HUES48 (cell line): ENCODE measurements around the gene GIMAP5.

Experiments used
- H3K27ac ChIP-seq: one replicate; pipeline ENCODE4 v1.7.0; 2013; ENCODE audit warnings: low read depth, low read length, inconsistent platforms
- H3K27me3 ChIP-seq: 2 replicates; pipeline ENCODE4 v1.6.1; 2013; ENCODE audit warnings: mild to moderate bottlenecking, low read length; ENCODE audit not compliant: control insufficient read depth, insufficient read depth
- H3K36me3 ChIP-seq: 2 replicates; pipeline ENCODE4 v1.6.1; 2013; ENCODE audit warnings: low read length; ENCODE audit not compliant: control insufficient read depth, insufficient read depth
- H3K4me1 ChIP-seq: 2 replicates; pipeline ENCODE4 v1.6.1; 2013; ENCODE audit warnings: mild to moderate bottlenecking, low read length; ENCODE audit not compliant: control insufficient read depth, insufficient read depth
- H3K4me3 ChIP-seq: 2 replicates; pipeline ENCODE4 v1.5.1; 2013; ENCODE audit warnings: mild to moderate bottlenecking, low read depth, low read length
- H3K9ac ChIP-seq: 2 replicates; pipeline ENCODE4 v1.6.1; 2013; ENCODE audit warnings: mild to moderate bottlenecking, low read depth, low read length, moderate library complexity
- H3K9me3 ChIP-seq: 2 replicates; pipeline ENCODE4 v1.6.1; 2013; ENCODE audit warnings: low read length; ENCODE audit not compliant: control insufficient read depth, insufficient read depth

The GIMAP5 gene

DNA sequence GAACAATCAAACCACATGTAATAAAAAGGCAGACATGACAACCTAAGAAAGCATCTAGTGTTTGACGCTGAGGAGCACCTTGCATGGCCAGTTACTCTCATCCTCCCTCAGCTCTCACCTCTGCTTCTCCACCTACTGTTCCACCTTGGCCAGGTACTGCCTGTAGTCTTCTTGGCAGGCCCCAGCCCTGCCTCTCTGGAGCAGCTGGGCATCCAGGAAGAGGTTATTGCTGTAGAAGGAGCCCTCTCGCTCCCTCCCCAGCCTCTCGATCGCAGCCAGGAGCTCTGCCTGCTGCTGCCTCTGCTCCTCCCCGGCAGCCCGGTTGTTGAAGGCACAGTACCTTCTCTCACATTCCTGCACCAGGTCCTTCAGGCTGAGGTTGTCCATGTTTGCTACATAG, 9.7 kb downstream of the GIMAP5 start:
- Histone ChIP-seq H3K27me3 (peaks cover 88% of the 10 kb centered on the region), H3K36me3 (no peaks in the 10 kb centered on the region), H3K4me1 (no peaks in the 10 kb centered on the region), H3K9ac (no peak overlapping the region), H3K27ac (no peak overlapping the region), H3K9me3 (no peaks in the 10 kb centered on the region), H3K4me3 (no peak overlapping the region)

DNA sequence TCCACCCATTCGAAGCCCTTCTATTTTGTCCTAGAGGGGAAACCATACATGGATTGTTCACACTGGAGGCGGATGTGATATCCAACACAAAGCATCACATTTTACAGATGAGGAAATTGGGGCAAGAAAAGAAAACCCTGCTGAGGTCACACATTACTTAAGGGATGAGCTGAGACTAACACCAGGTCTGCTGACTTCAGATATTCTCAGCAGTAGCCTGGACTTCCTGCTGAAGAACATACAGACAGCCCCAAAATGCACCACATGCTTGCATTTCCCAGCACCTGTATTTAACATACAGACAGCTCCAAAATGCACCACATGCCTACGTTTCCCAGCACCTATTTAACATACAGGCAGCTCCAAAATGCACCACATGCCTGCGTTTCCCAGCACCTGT, 11.2 kb downstream of the GIMAP5 start:
- H3K27me3 ChIP-seq: peaks cover 86% of the 10 kb centered on the region
- H3K9ac ChIP-seq: no peak overlapping the region
- H3K27ac ChIP-seq: no peak overlapping the region

DNA sequence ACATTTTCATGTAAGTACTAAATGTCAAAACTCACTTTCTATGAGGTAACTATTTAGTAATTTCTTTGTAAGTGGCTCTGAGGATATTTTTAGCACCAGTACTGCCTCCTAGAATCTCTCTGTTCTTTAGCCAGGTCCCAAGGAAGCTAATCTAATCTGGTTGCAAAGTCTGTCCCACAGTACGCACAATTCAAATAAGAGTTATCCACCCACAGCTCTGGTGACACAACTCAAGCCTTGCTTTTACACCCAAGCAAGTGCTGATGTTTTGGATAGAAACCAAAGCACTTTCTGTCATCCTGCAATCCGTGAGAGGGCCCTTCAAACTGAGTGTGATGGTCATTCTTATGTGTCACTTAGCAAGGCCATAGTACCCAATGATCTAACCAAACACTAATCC, 14.5 kb downstream of the GIMAP5 start:
- Histone ChIP-seq H3K4me1 (no peaks in the 10 kb centered on the region), H3K27me3 (peaks cover 55% of the 10 kb centered on the region), H3K9me3 (no peaks in the 10 kb centered on the region), H3K4me3 (no peak overlapping the region), H3K27ac (no peak overlapping the region), H3K9ac (no peak overlapping the region), H3K36me3 (no peaks in the 10 kb centered on the region)

More for the DNA sequence above, 11.2 kb downstream of the GIMAP5 start:
- Histone ChIP-seq H3K4me1 (no peaks in the 10 kb centered on the region), H3K4me3 (no peak overlapping the region), H3K9me3 (no peaks in the 10 kb centered on the region), H3K36me3 (no peaks in the 10 kb centered on the region)

DNA sequence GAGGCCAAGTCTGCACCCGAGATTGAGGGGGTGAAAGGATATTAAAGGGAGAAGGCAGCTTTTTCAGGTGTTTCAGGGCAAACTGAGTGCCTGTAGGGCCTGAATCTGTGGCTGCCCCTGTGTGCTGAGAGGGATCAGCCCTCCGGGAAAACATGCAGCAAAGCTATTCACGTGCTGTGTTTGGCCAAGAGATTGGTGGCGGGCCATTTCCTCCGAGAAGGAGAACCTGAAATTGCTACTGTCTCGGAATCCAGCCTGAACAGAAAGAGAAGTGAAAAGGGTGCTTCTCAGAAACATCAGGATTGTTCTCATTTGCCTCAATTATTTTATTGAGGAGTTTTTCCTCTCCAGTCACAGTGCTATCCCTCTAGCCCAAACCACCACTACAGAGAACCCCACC, 16.0 kb downstream of the GIMAP5 start:
- Histone ChIP-seq H3K27ac (no peak overlapping the region), H3K36me3 (no peaks in the 10 kb centered on the region), H3K4me1 (no peaks in the 10 kb centered on the region), H3K9me3 (no peaks in the 10 kb centered on the region), H3K27me3 (peaks cover 47% of the 10 kb centered on the region), H3K9ac (no peak overlapping the region), H3K4me3 (no peak overlapping the region)

DNA sequence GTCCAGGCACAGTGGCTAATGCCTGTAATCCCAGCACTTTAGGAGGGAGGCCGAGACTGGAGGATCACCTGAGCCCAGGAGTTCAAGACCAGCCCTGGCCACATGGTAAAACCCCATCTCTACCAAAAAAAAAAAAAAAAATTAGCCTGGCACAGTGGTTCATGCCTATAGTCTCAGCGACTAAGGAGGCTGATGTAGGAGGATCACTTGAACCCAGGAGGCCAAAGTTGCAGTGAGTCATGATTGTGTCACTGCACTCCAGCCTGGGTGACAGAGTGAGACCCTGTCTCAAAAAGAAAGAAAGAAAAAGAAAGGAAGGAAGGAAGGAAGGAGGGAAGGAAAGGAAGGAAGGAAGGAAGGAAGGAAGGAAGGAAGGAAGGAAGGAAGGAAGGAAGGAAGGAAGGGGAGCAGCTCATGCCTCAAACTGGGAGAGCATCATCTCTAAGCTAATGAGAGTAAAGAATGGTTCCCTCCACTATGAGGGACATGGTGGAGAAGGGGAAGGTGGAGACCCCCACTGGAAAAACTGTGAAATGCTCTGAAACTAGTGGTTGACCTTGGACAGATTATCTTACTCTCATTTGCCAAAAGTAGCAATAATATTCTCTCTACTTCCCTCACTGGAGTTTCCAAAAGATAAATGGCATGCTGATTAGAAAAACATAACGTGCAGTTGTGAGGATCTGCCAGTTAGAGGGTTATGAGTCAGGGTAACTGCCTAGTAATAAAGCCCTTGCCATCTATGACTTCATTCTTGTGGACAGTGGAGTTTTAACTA, 16.8 kb downstream of the GIMAP5 start:
- H3K27me3 ChIP-seq: peaks cover 39% of the 10 kb centered on the region
- H3K9me3 ChIP-seq: no peaks in the 10 kb centered on the region
- no peak overlapping the region for H3K27ac ChIP-seq
- H3K4me1 ChIP-seq: no peaks in the 10 kb centered on the region
- H3K9ac ChIP-seq: no peak overlapping the region
- no peak overlapping the region for H3K4me3 ChIP-seq
- no peaks in the 10 kb centered on the region for H3K36me3 ChIP-seq

DNA sequence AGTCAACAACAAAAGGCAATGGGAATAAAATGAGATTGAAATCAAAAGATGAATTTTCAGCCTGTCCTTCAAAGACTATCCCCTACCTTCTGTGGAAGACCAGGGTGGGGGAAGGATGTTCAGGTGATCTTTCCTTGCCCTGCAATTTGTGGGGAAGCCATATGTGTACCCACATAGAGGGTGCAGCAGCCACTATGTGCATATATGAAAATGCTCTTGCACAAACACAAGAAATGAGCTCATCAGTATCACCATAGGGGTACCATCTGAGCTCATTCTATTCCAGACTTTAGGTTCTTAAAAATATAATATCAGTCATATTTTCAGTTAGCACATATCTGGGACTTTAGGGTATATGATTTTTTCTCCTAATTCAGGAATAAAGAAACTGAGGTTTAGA, 17.7 kb downstream of the GIMAP5 start:
- no peak overlapping the region for H3K27ac ChIP-seq
- no peaks in the 10 kb centered on the region for H3K9me3 ChIP-seq
- H3K4me1 ChIP-seq: no peaks in the 10 kb centered on the region
- peaks cover 30% of the 10 kb centered on the region for H3K27me3 ChIP-seq
- H3K4me3 ChIP-seq: no peak overlapping the region
- H3K36me3 ChIP-seq: no peaks in the 10 kb centered on the region
- no peak overlapping the region for H3K9ac ChIP-seq

DNA sequence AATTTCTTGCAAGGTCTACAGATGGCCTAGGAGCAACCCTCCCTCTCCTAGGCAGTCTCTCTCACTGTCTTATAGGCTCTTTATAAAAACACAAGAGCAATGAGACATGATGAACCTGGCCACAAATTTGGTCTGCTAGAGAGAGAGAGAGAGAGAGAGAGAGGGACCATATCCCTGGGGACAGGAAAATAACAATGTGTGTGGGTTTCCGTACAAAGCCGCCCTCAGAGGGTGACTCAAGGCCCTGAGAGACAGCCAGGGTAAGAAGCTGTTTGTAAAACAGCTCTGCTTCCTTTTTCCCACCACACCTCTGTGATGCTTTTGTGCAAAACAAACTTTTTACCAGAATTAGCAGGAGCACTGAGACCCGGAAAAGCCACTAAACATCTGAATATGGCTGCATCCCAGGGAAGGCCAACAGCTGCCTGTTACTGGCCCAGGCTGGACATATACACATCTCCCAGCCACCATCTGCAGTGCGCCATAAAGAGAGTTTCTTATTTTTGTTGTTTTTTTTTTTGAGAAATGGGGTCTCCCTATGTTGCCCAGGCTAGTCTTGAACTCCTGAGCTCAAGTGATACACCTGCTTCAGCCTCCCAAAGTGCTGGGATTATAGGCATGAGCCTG, 18.4 kb downstream of the GIMAP5 start:
- Histone ChIP-seq H3K9me3 (no peaks in the 10 kb centered on the region), H3K27me3 (peaks cover 27% of the 10 kb centered on the region), H3K9ac (no peak overlapping the region), H3K4me3 (no peak overlapping the region), H3K4me1 (no peaks in the 10 kb centered on the region), H3K36me3 (no peaks in the 10 kb centered on the region), H3K27ac (no peak overlapping the region)

DNA sequence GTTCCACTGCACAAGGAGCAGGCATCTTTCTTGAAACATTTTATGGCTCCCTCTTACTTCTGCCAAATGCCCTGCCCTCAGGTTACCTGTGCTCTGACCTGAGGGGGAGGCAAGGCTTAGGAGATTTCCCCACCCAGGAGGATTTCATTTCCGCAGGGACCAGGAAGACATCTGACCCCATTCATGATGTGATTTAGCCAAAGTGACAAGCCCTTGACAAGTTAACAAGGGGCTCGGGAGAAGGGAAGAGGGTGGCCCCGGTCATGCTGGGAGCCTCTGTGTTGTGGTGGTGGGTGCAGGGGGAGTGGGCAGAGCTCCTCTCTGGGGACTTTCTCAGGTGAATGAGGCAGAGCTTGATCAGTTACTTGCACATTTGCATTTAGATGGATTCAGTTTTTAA, 18.9 kb downstream of the GIMAP5 start:
- Histone ChIP-seq H3K4me1 (no peaks in the 10 kb centered on the region), H3K36me3 (no peaks in the 10 kb centered on the region), H3K27ac (no peak overlapping the region), H3K9me3 (no peaks in the 10 kb centered on the region), H3K4me3 (no peak overlapping the region), H3K9ac (no peak overlapping the region), H3K27me3 (peaks cover 25% of the 10 kb centered on the region)

DNA sequence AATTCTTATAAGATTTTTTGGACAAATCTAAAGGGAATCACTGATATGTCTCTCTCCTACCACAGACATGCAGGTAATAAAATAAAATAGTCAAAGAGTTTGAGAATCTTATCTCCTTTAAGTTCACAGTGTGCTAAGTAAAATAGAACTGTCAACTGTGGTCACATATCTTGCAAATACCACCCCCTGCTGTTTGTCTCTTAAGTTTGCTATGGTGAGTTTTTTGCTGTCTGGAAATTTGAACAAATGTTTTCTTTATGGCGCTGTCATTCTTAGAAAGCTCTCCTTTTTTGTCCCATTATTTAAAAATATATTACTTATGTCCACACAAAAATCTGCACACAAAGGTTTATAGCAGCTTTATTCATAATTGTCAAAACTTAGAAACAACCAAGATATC, 19.6 kb downstream of the GIMAP5 start:
- no peak overlapping the region for H3K4me3 ChIP-seq
- no peak overlapping the region for H3K9ac ChIP-seq
- no peak overlapping the region for H3K27ac ChIP-seq

DNA sequence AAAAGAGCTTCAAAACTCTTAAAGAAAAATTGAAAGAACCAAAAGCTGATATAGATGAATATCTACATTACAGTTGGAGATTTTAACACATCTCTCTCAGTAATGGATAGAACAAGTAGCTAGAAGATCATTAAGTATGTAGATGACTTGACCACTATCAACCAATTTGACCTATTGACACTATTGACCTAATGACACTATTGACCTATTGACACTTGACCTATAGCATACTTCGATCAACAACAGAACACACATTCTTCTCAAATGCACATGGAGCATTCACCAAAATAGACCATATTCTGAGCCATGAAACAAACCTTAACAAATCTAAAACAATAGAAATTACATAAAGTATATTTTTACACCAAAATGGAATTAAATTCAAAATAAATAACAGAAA, 22.3 kb downstream of the GIMAP5 start:
- H3K4me3 ChIP-seq: no peak overlapping the region
- H3K4me1 ChIP-seq: no peaks in the 10 kb centered on the region
- H3K36me3 ChIP-seq: no peaks in the 10 kb centered on the region
- H3K27ac ChIP-seq: no peak overlapping the region
- H3K9ac ChIP-seq: no peak overlapping the region
- H3K27me3 ChIP-seq: peaks cover 8% of the 10 kb centered on the region; the same call in 1 of the 2 replicates
- H3K9me3 ChIP-seq: no peaks in the 10 kb centered on the region

More for the DNA sequence above, 19.6 kb downstream of the GIMAP5 start:
- H3K4me1 ChIP-seq: no peaks in the 10 kb centered on the region
- H3K27me3 ChIP-seq: peaks cover 21% of the 10 kb centered on the region
- H3K9me3 ChIP-seq: no peaks in the 10 kb centered on the region
- H3K36me3 ChIP-seq: no peaks in the 10 kb centered on the region

DNA sequence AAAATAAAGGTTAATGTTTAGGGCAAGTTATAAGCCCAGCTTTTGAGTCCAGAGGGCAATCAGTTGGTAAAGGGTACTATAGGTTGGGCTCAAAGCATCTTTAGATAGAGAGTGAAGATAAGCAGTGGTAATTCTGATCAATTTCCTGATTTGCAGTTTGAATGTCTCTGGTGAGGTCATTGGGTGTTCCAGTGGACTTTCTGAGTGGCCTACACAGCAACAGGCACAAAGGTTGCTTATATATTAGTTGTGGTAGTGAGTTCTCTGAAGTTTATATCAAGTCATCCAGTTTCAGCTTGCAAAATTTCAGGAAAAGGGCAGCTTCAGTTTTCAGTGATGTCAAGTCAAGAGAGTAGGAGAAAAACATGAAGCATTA, 29.1 kb downstream of the GIMAP5 start:
- Histone ChIP-seq H3K9me3 (no peaks in the 10 kb centered on the region), H3K27me3 (no peaks in the 10 kb centered on the region), H3K4me3 (no peak overlapping the region), H3K4me1 (peaks cover 12% of the 10 kb centered on the region; the same call in 1 of the 2 replicates), H3K9ac (no peak overlapping the region), H3K36me3 (no peaks in the 10 kb centered on the region), H3K27ac (no peak overlapping the region)
